ENCODE results near the gene IRAK3. TPM values are rescaled to one million over a fixed set of nuclear protein-coding genes. Genes with fewer than 3 reads are reported as not detected.
A peak's percentile ranks its signal among the peaks of the same experiment; 100 is the strongest.
"Not testable (repeated sequence)": the region's sequence is repeated elsewhere in the genome, so short reads cannot be mapped to it uniquely, and the experiment has no call there.

Gene IRAK3
- total RNA-seq, 1 donor from 2014 or later, result 4.9 TPM

- no peaks in the 10 kb centered on the region for H3K36me3 Mint-ChIP-seq (ENCODE audit: low read depth, unreplicated experiment)
- no peak overlapping the region for H3K4me3 Mint-ChIP-seq (ENCODE audit: unreplicated experiment)
- peaks cover 3% of the 10 kb centered on the region for H3K4me1 Mint-ChIP-seq (ENCODE audit: unreplicated experiment)
- peak; percentile 51 for TF ChIP-seq CTCF (IDR thresholded peaks at IDR 0.05; ENCODE audit: unreplicated experiment)
- no peak overlapping the region for H3K27ac Mint-ChIP-seq (ENCODE audit: unreplicated experiment)
- no peak for DNase-seq (ENCODE audit: low spot score)
- H3K9me3 Mint-ChIP-seq (ENCODE audit: unreplicated experiment), result no peaks in the 10 kb centered on the region
- peaks cover 8% of the 10 kb centered on the region for H3K27me3 Mint-ChIP-seq (ENCODE audit: unreplicated experiment)
Measured at GRCh38 chr12:66235626-66236281, 46.7 kb downstream of the IRAK3 start.

- H3K4me1 Mint-ChIP-seq (ENCODE audit: unreplicated experiment); DNase-seq (ENCODE audit: low spot score); H3K4me3 Mint-ChIP-seq (ENCODE audit: unreplicated experiment); H3K27ac Mint-ChIP-seq (ENCODE audit: unreplicated experiment); H3K36me3 Mint-ChIP-seq (ENCODE audit: low read depth, unreplicated experiment); H3K27me3 Mint-ChIP-seq (ENCODE audit: unreplicated experiment); H3K9me3 Mint-ChIP-seq (ENCODE audit: unreplicated experiment): not testable (repeated sequence)
Measured at GRCh38 chr12:66236282-66236675, 47.3 kb downstream of the IRAK3 start.

- TF ChIP-seq CTCF (IDR thresholded peaks at IDR 0.05; ENCODE audit: unreplicated experiment), result no peak
- no peak overlapping the region for H3K27ac Mint-ChIP-seq (ENCODE audit: unreplicated experiment)
- DNase-seq (ENCODE audit: low spot score), result no peak
- H3K9me3 Mint-ChIP-seq (ENCODE audit: unreplicated experiment), result no peaks in the 10 kb centered on the region
- H3K36me3 Mint-ChIP-seq (ENCODE audit: low read depth, unreplicated experiment), result no peaks in the 10 kb centered on the region
- no peak overlapping the region for H3K4me3 Mint-ChIP-seq (ENCODE audit: unreplicated experiment)
- peaks cover 8% of the 10 kb centered on the region for H3K27me3 Mint-ChIP-seq (ENCODE audit: unreplicated experiment)
- peaks cover 3% of the 10 kb centered on the region for H3K4me1 Mint-ChIP-seq (ENCODE audit: unreplicated experiment)
Measured at GRCh38 chr12:66236969-66237368, 48.0 kb downstream of the IRAK3 start.

- Mint-ChIP-seq H3K4me1 (ENCODE audit: unreplicated experiment) (peaks cover 3% of the 10 kb centered on the region), H3K27me3 (ENCODE audit: unreplicated experiment) (peaks cover 7% of the 10 kb centered on the region), H3K27ac (ENCODE audit: unreplicated experiment) (no peak overlapping the region), H3K4me3 (ENCODE audit: unreplicated experiment) (no peak overlapping the region), H3K36me3 (ENCODE audit: low read depth, unreplicated experiment) (no peaks in the 10 kb centered on the region), H3K9me3 (ENCODE audit: unreplicated experiment) (no peaks in the 10 kb centered on the region)
- TF ChIP-seq CTCF (IDR thresholded peaks at IDR 0.05; ENCODE audit: unreplicated experiment), result no peak
- no peak for DNase-seq (ENCODE audit: low spot score)
Measured at GRCh38 chr12:66237505-66238175, 48.6 kb downstream of the IRAK3 start.

GRCh38 chr12:66239295-66239694, 50.3 kb downstream of the IRAK3 start:
- Mint-ChIP-seq H3K36me3 (ENCODE audit: low read depth, unreplicated experiment) (no peaks in the 10 kb centered on the region), H3K27ac (ENCODE audit: unreplicated experiment) (no peak overlapping the region), H3K4me3 (ENCODE audit: unreplicated experiment) (no peak overlapping the region), H3K4me1 (ENCODE audit: unreplicated experiment) (peaks cover 3% of the 10 kb centered on the region), H3K9me3 (ENCODE audit: unreplicated experiment) (no peaks in the 10 kb centered on the region), H3K27me3 (ENCODE audit: unreplicated experiment) (peaks cover 2% of the 10 kb centered on the region)
- DNase-seq (ENCODE audit: low spot score), result no peak
- no peak for TF ChIP-seq CTCF (IDR thresholded peaks at IDR 0.05; ENCODE audit: unreplicated experiment)
